ENCODE results near the gene SNX21.
"Not testable (repeated sequence)": the region's sequence is repeated elsewhere in the genome, so short reads cannot be mapped to it uniquely, and the experiment has no call there.

Gene SNX21, protein sequence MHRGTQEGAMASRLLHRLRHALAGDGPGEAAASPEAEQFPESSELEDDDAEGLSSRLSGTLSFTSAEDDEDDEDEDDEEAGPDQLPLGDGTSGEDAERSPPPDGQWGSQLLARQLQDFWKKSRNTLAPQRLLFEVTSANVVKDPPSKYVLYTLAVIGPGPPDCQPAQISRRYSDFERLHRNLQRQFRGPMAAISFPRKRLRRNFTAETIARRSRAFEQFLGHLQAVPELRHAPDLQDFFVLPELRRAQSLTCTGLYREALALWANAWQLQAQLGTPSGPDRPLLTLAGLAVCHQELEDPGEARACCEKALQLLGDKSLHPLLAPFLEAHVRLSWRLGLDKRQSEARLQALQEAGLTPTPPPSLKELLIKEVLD

DNA sequence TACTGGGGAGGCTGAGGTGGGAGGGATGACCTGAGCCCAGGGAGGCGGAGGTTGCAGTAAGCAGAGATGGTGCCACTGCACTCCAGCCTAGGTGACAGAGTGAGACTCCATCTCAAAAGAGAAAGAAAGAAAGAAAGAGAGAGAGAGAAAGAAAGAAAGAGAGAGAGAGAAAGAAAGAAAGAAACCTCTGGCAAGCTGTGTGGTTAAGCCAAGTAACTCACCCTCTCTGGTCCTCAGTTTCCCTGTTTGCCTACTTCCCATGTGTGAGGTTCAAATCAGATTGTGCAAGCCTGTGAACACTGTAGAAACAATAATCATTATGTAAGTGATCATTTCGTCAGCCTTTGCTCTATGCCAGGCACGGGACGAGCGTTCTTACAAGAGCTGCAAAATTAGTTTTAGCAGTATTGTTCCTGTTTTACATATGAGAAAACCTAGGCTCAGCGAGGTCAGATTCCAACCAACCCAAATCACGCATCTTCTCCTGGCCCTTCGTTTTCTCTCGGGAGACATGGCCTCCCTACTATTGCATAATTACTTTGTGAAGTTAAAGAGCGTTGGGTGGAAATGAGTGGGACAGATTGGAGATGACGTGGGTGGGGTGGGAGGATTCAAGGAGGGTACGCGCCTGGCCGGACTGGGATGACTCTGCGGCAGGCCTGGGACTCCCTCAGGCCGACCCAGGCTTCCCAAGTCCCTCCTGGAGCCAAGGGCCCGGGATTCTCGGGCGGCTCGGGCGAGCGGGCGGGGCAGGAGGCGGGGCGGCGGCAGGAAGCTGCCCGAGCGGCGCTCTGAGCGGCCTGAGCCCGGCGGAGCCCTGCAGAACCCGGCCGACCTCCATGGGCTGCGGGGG lies at the start of gene SNX21:
SNX21 (plus strand) TSS at position 770 of the 853 bp plus-strand sequence. CDS start 121 bp downstream, outside the sequence.
- DNase-seq = peak; percentile 75

DNA sequence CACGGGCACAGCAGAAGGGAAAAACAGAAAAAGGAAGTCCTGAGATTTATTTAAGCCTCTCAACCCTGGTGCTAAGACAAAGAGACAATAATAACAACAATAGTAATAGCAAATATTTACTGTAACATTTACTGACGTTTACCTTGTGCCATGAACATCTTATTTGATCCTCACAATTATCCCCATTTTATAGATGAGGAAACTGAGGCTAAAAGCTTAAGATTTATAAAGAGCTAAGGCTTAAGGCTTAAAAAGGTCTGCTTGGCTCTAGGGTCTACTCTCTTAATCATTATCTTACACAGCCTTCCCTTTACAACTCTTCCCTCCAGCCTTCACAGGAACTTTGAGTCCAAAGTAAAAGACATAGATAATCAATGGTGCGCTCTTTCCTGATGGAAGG lies 45.2 kb upstream of the SNX21 start:
- DNase-seq = no peak

DNA sequence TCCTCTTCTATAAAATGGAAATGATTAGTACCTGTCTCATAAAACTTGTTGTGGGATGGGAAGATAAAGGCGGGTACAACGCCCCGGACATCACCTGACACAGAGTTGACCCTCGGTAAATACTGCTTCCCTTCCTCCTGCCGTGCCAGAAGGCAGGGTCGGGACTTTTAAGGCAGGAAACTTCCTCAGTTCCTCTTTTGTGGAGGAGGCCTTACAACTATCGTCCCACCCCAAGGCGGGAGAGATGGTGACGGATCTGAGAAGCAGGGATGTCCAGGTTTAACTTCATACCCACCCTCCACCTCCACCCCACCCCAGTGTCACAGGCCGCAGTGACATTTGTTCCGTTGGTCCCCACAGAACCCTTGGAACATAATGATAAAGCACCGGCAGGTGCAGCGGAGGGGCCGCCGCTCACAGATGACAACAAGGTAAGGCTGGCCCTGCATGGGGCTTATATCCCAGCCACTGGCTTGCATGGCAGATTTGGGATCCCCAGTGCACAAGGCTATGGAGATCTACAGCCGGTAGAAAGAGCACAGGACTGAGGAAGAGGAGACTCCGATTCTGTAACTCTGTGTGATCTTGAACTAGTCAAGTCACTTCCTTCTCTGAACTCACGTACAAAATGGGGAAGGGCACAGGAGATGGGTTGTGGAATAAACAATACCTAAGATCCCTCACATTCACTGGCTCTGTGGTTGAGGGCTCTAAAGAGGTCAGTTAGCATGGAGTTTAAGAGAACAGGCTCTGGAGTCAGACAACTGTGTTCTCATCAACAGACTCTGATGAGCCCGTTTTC lies 41.1 kb upstream of the SNX21 start:
- DNase-seq = peak; percentile 65

DNA sequence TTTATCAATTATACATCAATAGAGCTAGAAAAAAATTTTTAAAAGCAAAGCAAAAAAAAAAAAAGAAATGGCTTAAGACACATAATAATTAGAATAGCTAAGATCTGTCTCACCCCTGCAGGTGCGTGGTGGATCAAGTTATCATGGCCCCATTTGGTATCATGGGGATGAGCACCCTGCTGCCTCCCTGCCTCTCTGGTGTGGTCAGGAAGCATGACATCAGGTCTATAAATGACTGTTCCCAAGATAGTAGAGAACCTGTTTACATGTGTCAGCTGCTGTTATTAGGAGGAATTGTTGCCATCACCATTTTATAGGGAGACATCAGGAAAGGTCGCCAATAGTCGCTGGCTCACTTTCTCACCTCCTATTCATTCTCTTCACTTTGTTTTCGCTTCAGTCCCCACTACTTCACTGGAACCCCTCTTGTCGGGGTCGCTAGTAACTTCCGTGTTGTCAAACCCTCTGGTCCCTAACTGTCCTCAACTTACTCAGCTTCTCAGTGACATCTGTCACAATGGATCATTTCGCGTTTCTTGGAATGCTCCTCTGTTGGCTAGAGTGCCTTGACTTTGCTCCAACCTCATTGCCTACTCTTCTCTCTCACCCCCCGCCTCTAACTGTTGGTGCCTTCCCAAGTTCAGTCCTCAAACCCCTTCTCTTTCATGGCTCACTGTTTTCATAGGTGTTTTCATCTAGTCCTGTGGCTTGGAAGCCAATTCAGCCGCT lies 37.1 kb upstream of the SNX21 start:
- DNase-seq = no peak

DNA sequence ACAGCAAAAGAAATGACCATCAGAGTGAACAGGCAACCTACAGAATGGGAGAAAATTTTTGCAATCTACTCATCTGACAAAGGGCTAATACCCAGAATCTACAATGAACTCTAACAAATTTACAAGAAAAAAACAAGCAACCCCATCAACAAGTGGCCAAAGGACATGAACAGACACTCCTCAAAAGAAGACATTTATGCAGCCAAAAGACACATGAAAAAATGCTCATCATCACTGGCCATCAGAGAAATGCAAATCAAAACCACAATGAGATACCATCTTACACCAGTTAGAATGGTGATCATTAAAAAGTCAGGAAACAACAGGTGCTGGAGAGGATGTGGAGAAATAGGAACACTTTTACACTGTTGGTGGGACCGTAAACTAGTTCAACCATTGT lies 36.1 kb upstream of the SNX21 start:
- not testable (repeated sequence) for DNase-seq

DNA sequence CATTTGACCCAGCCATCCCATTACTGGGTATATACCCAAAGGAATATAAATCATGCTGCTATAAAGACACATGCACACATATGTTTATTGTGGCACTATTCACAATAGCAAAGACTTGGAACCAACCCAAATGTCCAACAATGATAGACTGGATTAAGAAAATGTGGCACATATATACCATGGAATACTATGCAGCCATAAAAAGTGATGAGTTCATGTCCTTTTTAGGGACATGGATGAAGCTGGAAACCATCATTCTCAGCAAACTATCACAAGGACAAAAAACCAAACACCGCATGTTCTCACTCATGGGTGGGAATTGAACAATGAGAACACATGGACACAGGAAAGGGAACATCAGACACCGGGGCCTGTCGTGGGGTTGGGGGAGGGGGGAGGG lies 35.6 kb upstream of the SNX21 start:
- not testable (repeated sequence) for DNase-seq

DNA sequence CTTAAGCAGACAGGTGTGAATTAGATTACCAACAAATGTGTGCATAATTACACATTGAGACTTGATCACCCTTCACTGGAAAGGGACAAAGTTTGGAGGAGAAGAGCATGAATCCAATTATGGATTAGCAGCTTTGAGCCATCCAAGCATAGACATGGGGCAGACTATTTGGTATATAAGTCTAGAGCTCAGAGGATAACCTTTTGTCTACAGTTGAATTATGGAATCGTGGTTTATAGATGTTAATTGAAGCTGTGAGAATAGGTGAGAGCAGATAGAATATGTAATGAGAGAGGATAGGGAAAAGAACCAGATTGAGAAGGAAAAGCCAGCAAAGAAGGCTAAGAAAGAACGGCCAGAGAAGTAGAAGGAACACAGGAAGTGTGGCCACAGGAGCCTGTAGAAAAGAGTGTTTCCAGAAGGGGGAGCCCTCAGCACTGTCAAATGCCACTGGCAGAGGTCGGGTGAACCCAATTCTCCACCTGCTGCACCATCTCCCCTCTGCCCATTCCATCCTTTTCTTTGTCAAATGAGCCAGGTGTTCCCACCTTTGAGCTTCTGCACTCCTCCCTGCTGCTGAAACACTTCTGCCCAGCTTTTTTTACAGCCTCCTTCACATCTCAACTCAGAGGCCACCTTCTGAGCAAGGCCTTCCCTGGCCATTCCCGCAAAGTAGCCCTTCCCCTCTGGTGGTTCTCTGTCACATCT lies 34.5 kb upstream of the SNX21 start:
- peak; percentile 82 for DNase-seq

DNA sequence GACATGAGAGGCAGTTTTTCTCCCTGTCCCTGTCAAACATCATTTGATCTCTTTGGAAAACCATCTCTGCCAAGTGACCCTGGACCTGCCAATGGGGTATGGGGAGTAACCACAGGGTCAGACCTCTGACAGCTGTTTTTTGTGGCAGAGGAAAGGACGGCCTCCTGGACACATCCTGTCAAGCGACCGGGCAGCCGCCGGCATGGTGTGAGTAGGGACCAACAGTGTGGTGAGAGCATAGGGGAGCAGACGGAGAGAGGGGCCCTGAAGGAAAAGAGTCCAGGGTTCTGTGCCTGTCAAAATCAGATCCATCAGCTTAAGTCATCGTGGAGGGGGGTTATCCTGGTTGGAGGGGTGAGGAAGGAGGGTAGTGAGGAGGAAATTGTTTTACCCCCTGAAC lies 31.7 kb upstream of the SNX21 start:
- DNase-seq = no peak

DNA sequence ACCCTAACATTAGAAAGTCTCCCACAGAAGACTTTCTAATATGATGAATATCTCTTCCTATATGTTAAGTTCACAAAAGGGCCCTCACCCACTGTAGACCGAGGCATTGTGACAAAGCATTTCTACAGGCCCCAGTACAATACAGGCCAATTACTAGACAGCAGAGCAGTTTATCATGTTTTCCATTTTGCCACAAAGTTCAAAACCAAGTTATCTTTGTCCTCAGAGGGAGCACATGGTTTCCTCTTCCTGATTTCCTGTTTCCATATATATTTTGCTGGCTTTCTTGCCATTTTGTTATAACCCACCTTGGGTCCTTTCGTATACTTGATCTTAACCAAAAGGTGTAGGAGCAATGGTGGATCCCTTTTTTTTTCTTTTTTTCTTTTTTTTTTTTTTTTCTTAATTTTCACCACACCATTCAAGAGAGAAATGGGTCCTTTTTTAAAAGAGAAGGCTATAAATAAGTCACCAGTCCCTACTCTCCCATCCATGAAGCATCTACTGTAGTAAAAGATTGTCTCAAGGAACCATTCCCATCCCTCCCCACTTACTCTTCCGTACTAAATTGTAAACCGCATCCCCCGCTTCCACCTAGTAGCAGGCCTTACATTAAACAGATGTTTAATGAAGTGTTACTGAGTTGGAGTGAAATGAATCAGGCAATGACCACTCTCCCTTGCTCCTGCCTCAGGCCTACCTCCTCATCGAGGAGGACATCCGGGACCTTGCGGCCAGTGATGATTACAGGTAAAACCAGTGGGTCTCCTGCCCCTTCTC lies 23.2 kb upstream of the SNX21 start:
- no peak for DNase-seq

DNA sequence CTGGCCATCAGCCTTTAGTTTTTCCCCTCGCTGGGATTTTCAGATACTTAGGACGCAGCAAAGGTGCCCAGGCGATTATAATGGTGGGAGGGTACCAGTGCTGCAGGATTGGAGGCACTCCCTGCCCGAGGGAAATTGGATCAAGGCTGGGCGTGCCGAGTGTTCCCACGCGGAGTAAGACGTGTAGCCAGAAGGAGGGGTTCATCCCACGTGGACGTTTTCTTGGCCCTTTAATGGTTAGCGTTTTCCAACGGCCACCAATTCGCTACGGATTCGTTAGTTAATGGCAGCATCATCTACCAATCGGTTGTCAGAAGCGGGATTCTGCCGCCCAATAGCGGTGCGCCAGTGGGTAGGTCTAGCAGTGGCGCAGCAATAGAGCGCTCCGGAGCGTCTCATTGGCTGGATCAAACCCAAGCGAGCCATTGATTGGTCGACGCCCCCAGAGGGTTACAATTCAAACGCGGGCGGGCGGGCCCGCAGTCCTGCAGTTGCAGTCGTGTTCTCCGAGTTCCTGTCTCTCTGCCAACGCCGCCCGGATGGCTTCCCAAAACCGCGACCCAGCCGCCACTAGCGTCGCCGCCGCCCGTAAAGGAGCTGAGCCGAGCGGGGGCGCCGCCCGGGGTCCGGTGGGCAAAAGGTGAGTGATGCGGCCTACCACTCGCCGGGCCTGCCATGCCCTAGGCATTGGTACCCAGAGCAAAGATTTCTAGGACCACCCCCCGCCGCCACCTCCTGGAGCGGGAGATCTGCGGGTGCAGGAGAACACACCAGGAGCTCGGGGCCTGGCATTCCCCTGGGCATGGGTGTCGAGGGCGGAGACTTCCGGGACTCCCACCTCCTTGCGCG lies 21.2 kb upstream of the SNX21 start, which contains the start of gene UBE2C:
UBE2C (plus strand) TSS at position 488 of the 849 bp plus-strand sequence; CDS start at position 540, 52 bp downstream.
- DNase-seq = peak; percentile 98

DNA sequence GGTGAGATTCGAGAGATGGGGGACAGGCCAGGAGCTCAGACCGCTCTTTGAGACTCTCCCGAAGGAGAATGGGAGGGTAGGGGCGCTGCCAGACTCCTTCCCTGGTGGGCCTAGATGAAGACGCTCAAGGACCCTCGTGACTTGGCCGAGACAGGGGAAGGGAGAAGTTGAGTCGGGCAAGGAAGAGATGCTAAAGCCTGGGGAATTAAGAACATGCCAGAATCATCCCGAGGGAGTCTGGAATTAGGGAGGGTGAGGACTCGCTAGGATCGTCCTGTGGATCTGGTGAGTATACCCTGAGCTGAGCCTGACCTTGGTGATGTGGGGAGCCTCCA lies 20.6 kb upstream of the SNX21 start:
- DNase-seq = no peak

DNA sequence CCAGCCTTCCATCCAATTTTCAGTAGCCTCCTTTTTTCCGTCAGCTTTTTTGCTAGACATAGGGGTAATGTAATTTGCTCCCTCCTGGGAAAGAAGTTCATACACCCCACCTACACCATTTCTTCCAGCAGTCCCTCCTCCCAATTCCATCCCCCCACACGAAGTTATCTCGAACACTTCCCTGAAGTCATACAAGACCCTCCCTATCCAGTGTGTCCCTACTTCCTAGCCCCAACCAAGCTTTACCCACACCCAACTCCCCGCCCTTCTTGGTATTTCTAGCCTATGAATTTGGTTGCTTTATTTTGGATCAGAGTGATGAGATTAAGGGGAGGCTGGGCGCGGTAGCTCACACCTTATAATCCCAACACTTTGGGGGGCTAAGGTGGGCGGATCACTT lies 20.1 kb upstream of the SNX21 start:
- no peak for DNase-seq

DNA sequence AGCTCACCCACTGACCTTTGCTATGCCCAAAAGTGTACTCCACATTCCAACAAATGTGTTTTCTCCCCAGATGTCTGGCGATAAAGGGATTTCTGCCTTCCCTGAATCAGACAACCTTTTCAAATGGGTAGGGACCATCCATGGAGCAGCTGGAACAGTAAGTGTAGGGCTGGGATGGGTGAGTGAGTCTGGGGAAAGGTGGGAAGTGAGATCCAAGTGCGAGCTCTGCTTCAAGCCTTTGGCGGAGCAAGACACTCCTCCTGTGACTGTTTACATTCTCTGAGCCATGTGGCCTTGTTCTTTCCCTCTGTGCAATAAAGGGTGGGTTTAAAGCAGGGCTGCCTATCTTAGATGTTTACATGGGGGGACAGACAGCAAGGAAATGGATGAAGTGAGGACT lies 19.3 kb upstream of the SNX21 start:
- no peak for DNase-seq

DNA sequence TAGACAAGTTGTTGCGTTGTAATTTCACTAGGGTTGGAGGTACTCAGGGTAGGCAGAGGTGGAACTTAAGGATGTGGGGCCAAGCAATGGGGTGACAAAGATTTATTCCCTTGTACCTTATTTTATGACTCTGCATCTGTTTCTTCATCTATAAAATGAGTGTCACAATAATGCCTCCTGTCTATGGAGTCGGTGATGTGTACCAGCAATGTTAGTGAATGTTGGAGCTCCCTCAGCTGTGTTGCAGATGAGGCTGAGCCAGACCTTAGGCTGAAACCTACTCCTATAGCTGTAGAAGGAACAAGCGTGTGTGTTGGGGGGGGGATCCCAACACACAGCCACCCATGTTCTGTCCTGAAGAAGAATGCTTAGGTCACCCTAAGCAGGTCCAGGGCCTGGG lies 16.6 kb upstream of the SNX21 start:
- no peak for DNase-seq

DNA sequence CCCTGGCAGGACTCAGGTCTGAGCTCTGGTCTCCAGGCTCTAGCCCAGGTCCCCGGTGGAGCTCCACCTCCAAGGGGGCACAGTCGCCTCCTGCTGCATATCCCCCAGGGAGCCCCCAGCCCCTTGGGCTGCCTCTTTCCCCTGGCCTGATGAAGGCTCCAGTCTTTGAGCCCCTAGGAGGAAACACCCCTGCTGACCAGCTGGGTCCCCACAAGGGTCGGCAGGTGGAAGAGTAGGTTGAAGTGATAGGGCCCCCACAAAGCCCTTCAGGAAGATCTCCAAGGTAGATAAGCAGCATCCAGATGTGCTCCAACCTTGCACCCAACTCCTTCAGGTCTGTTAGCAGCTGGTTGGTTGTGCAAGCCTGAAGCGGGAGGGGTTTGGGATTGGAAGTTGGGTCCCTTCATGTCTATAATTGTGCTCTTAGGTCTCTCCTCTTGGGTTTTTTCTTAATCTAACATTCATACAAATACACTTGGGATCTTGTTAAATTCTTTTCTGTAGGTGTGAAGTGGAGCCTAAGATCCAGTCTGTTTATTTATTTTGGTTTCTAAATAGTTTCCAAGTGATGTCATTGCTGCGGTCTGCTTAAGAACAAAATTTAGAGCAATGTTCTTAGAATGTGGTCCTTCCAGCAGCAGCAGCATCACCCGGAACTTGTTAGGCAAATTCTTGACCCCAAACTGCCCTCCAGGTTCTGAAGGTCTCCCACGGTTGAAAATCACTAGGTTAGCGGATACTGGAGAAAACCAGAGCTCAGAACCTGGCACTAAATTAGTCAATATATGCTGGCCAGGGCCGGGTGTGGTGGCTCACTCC lies 16.0 kb upstream of the SNX21 start:
- no peak for DNase-seq

DNA sequence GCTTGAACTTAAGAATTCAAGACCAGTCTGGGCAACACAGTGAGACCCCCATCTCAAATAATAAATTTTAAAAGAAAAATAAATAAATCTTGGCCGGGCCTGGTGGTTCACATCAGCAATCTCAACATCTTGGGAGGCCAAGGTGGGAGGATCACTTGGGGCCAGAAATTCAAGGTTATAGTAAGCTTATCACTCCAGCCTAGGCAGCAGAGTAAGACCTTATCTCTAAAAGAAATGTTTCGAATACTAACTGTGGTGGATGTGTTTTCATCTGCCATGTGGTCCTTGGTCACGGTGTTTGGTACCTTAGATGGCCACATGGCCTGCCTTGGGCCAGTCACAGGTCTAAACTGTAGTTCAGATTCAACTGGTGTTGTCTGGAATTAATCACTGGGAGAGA lies 15.4 kb upstream of the SNX21 start:
- DNase-seq = no peak

DNA sequence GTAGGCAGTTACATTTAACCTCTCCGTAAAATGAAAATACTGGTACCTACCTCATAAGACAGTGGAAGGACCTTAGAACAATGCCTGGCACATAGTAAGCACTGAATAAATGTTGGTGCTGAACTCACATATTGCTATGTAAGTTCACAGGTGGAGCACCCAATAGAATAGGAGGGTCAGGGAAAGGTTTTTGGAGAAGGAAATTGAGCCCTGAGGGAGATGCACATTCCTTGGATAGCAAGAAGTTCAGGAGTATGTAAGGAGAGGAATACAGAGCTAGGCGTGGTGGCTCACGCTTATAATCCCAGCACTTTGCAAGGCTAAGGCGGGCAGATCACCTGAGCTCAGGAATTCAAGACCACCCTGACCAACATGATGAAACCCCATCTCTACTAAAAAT lies 14.1 kb upstream of the SNX21 start:
- DNase-seq = no peak

DNA sequence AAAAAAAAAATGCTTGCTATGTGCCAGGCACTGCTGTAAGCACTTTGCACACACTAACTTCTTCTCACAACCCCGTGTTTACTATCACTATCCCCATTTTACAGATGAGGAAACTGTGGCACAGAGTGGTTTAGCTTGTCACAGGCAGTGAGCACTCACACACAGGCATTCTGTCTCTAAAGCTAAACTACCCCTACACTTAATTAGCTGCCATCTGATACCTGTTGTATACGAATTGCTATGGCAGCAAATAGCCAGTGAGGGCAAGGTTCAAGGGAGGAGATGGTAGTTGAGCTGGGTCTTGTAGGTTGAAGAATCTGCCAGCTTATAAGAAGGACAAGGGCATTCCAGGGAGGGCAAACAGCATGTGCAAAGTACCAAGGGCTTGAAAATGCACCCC lies 11.7 kb upstream of the SNX21 start:
- DNase-seq = no peak

DNA sequence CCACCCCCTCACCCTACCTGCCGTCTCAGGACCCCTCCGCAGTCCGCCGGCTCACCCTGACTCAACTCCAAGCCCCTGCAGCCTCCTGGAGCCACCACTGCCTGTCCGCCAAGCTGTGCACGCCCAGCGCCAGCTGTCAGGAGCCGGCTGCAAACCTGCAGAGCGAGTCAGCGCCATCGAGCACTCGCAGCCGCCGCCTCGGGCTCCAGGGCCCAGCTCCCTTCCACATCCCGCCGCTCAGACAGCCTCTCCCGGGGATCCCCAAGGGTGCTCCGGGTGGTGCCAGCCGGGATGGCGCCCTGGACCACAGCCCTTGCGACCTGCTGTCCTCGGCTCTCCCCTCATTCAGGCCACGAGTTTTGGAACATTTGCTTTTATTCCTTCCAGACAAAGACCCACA lies 10.7 kb upstream of the SNX21 start:
- no peak for DNase-seq
